Stimulated activated CD4-positive, alpha-beta T cell treated with anti-CD3 and anti-CD28 coated beads, Interleukin-15, amount 100 ng/mL, for 1 hour (primary cell): ENCODE data around the gene ATP1B1.

Source experiments
- DNase-seq, 2 donors: peaks; one replicate each; pipeline ENCODE4 v3.0.0-alpha.2; 2020; ENCODE audit warnings: low read depth in 1 of 2, low spot score in 1 of 2

The ATP1B1 gene

DNA sequence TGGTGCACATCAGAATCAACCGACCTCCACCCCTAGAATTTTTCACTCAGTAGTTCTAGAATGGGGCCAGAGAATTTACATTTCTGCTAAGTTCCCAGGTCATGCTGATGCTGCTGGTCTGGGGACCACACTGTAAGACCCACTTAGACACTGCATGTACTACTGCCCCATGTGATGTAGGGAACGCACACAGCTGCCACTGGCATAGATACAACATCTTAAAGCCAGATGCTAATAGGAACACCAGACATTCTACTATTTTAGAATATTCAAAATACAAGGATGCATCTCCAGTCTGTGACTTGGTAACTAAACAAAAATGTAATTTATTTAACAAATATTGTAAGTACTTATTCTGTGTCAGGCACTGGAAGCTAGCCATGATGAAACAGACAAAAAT lies 14.1 kb upstream of the ATP1B1 start:
- no peak for DNase-seq

DNA sequence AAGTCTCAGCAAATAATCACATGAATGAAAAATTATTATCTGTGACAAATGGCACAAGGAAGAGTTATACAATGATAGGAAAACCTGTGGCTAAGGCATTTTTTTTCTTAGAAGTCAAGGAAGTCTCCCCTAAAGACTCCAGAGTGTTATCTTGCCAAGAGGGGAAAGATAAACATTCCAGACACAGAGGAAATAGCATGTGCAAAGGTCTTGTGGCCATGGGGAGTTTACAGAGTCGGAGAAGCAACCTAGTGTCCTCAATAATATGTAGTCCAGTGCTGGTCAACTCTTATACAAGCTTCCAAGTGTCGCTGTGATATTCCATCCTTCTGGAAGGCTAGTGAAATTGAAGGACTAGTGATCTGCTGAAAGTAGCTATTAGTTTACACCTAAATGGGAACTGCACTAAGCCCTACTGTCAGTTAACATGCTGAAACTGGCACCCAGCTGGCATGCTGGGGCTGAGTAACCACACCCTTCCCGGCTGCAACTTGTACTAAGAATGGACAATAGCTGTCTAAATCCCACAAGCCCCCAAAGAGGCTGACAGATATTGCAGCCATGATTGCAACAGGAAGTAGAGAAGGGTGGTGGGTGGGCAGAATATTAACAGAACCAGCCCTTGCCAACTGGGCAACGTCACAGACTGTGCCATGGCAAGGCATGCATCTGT lies 11.5 kb upstream of the ATP1B1 start:
- no peak for DNase-seq

DNA sequence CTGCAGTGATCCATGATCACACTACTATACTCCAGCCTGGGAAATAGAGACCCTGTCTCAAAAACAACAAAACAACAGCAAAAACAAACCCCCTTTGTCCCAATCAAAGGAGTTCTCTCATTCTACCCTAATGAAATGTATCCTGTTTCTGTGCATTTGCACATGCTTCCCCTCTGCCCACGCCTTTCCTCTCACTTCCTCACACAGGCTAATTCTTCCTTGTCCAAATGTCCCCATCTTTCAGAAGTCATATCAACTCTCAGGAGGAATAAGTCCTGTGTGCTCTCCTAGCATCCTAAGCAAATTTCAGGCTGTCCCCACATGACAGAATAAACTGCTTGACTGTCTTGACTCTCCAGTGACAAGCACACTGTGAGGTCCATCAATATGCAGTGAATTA lies 8.1 kb upstream of the ATP1B1 start:
- no peak for DNase-seq

DNA sequence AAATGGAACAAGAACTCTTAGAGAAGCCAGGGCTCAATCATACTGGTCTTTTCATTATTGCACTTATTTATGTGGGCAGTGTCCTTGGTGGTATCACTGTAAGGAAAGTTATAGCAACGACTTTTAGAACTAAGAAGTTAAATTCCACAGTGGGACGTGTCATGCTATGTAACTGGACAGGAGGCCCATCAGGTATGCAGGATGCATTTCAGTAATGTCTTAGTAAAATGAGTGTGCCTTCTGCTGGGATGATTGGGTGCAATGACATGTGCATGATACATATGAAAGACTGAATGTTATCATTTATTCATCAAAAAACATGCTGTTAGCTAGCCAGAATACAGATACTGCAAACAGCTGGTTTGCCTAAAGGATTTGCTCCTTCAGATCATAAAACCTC lies 6.9 kb upstream of the ATP1B1 start:
- DNase-seq = no peak

DNA sequence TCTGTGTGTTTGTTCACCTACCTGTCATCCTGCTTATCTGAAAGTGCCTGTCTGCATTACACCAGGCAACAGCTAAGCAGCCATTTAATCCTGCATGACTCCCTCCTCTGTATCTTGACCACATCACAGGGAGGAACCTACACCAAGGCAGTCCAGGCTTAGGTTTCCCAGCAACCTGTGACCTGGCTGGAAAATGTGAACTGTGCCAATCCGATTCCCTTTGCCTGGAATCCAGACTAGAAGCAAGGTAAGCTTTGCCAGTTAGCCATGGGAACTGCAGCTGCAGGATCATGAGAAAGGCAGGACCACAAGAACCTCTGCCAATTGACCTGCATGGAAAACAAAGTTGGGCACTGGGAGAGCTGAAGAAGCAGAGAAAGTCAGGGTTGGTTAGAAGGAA lies 6.3 kb upstream of the ATP1B1 start:
- DNase-seq = no peak

DNA sequence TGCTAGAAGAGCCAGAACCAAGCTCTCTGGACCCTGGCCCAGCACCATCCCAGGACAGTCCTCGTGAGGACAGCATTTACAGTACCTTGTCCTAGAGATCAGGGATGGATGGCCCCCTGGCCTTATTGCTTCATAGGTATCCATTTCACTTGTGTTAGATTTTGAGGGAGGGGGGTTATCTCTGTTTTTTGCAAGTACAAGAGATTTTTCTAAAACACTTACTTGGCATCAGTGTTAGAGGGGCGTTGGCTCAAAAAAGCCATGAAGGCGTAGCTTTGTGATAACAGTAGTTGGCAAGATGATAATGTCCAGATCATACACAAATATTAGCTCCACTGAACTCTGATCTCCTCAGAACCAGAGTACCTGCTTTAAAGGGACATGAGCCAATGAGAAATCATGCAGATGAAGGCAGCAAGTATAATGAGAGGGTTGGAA lies 5.8 kb upstream of the ATP1B1 start:
- no peak for DNase-seq

DNA sequence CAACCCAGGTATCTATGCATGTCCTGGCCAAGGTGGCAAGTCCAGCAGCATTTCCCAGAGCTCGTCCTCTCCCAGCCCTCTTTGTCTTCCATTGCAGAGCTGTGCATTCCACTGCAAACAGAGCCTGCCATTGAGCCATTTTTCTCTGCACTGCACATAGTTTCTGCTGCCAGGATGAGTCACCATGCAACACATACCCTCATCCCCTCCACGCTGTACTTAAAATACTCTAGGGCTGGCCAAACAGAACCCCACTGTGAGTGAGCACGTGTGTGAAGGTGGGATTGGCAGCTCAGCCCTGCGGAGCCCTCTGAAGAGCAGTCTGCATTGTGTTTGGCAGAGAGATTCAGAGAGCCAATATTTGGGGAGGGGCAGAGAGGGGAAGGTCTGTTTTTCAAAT lies 3.9 kb upstream of the ATP1B1 start:
- DNase-seq = no peak

DNA sequence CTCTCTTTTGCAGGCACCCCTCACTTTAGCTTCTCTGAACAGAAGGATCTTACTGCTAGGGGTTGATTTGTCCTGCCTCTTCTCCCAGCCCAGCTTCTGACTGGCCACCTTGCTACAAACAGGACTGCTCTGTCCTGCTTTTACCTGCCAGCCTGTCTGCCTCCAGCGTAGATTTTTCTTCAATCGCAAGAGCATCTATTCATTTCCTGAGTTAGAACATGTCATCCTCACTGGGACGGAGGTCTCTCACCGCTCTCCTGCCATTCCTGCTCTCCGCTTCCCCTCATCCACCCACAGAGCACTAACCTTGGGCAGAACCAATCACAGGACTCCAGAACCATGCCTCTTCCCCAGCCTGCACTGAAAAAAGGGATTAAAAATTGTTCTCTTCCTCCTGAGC lies 3.5 kb upstream of the ATP1B1 start:
- DNase-seq = no peak

- no peak for DNase-seq
Observed at GRCh38 chr1:169103480-169103893, 3.0 kb upstream of the ATP1B1 start.

- DNase-seq = no peak
Observed at GRCh38 chr1:169105087-169105433, 1.4 kb upstream of the ATP1B1 start.

DNA sequence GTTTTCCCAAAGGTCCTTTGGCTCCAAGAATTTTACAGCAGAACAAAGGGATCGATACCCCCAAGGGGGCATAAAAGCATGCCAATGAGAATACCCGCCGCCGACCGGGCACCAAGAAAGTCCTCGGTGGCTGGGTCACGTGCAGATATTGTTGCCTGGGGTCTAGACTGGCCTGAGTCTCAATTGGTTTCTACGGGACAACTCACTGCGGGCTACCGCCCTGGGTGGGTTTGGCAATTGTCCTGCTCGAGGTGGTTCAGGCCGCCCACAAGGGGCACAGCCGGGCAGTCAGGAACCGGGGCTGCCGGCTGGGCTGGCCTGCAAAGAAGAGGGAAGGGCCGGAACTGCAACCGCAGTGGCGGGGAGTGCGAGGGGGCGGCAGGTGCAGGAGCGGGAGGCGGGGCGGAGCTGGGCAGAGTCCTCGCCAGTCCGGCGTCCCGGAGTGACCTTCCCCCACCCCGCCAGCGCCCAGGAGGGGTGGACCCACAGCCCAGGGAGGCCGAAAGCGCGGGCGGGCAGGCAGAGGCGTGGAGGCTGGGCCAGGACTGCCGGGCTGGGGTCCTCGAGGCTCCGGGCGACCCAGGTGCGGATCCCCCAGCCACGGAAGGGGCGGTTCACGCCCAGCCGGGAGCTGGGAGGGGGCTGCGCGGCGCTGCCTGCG lies 926 bp upstream of the ATP1B1 start:
- DNase-seq = no peak

GRCh38 chr1:169106921-169107602 lies 572 bp downstream of the ATP1B1 start:
- DNase-seq = no peak

DNA sequence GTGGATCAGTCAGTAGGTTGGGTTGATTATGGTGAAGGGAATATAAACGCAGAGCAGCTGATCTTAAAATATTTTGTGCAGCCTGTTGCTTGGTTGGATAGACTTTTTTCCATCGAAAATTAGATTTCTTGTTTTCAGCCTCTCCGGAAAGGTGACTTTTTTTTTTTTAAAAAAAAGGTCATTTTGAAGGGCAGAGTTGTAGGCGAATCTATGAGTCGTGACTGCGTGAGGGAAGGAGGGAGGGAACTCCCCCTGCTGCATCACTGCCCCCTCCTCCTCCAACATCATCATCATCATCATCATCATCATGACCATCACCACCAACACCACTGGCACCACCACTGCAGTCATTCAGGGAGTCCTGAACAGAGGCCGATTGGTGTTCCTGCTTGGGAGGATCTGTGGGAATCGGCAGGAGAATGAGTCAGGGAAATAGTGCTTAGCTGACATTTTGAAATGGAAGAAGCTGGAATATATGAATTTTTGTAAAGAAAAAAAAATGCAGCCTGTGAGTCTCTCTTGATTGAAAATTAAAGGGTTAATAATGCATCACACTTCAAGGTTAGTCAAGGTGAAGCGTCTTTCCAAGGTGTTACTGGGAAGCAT lies 1.2 kb downstream of the ATP1B1 start:
- DNase-seq = no peak

GRCh38 chr1:169108223-169108622 lies 1.7 kb downstream of the ATP1B1 start:
- DNase-seq = no peak

DNA sequence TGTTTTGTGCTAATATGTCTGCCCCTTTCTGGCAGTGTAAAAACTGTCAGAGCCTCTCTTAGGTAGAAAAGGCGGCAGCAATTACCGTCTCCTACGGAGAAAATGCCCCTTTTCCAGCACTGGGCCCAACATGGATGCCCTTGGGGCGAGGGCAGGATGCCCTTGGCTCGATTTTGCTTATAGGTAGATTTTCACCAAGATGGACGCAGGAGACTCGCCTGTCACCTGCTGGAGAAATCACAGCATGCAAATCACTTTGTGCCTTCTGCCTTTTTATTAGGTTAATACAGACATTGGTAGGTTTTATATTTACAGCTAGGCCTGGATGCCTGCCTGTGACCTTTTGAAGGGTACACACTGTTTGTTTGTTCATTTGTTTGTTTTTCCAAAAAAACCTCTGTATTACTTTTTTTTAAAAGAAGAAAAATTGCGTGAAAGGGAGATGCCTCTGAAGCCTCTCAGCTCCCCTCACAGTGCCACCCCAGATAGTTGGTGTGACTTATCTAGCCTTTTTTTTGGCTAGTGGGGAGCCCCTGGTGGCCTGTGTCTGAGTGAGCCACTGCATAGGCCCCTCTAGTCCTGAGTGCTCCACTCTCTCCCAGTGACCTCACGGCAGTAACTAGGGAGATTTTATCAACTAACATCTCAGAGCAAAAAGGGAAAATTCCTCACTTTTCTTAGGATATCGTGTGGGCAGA lies 2.5 kb downstream of the ATP1B1 start:
- no peak for DNase-seq

DNA sequence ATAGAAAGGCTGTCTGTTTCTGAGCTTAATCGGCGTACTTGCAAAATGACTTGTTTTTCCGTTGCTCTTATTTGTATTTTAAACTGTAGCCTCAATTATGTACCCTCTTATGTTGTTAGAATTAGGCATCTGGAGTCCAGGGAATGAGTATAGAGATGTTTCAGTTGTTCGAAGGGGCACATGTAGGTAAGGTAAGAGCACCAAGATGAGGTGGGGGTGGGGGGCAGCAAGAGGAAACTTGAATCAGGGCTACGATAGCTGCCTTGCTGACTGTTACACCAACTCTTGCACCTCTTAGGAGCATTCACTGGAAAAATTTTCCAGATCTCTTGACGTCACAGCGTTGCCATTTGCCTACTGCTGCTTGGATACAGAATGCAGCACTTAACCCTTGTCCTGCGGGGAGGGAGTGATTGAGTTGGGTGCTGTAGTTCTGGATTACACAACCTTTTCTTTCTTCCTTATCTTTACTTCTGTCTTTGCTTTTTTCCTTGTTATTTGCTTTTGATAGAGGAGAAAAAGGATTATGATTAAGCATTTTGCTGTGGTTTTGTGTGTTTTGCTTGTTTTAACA lies 3.2 kb downstream of the ATP1B1 start:
- no peak for DNase-seq

GRCh38 chr1:169110236-169110635 lies 3.7 kb downstream of the ATP1B1 start:
- no peak for DNase-seq

DNA sequence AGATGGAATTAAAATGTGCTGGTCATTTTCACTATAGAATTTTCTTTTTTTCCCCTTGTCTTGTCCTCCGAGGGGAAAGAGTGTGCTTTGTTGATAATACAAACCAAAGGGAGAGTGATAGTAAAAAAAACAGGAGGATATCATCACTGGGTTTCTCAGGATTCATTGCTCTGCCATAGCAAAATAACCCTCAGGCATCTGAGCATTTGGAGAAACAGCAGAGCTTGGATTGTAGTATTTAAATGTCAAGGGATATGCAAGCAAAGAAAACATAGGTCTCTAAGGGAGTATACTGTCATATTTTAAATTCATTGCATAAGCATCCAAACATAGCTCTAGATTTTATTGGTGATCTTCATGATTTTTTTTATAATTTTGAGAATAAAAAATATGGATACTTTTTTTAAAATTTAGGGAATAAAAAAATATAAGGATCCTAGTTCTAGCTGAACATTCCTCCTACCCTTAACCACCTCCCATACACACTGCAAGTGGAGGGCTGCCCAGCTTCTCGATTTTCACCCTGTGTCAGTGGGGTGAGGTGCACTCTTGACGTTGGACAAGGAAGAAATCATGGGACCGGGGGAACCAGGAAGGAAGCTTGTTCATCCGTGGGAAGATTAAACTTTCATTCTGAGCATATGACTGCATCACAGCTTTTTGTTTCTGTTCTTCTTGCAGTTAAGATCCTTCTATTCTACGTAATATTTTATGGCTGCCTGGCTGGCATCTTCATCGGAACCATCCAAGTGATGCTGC lies 4.4 kb downstream of the ATP1B1 start:
- DNase-seq = no peak

- no peak for DNase-seq
Observed at GRCh38 chr1:169111472-169111871, 5.0 kb downstream of the ATP1B1 start.

- no peak for DNase-seq
Observed at GRCh38 chr1:169112241-169112640, 5.8 kb downstream of the ATP1B1 start.
